22Rv1 (cell line): ENCODE results near the gene FOXJ3.

Experiments used
- H3K27ac ChIP-seq: fragments of 450-650 bp; 2 replicates; pipeline ENCODE4 v1.5.1; 2017
- CTCF ChIP-seq: fragments of 450-650 bp; IDR thresholded peaks from 2 replicates; pipeline ENCODE4 v1.5.1; 2017; ENCODE audit warnings: mild to moderate bottlenecking
- ZFX ChIP-seq: fragments of 450-650 bp; IDR thresholded peaks from 2 replicates; pipeline ENCODE4 v1.6.1; 2017; ENCODE audit warnings: antibody characterized with exemption, borderline replicate concordance

The FOXJ3 gene

GRCh38 chr1:42311138-42311537, 23.9 kb downstream of the FOXJ3 start:
- no peak overlapping the region for H3K27ac ChIP-seq
- TF ChIP-seq ZFX (no peak), CTCF (no peak)

GRCh38 chr1:42306977-42307376, 28.1 kb downstream of the FOXJ3 start:
- no peak overlapping the region for H3K27ac ChIP-seq
- TF ChIP-seq CTCF (no peak), ZFX (no peak)

- TF ChIP-seq ZFX (no peak), CTCF (no peak)
- H3K27ac ChIP-seq: no peak overlapping the region
These were observed 29.4 kb downstream of the FOXJ3 start for GRCh38 chr1:42305639-42306038.

- TF ChIP-seq CTCF (no peak), ZFX (no peak)
- H3K27ac ChIP-seq: no peak overlapping the region
These were observed 33.0 kb downstream of the FOXJ3 start for GRCh38 chr1:42302034-42302433.

- H3K27ac ChIP-seq: no peak overlapping the region
- TF ChIP-seq ZFX: no peak
- TF ChIP-seq CTCF: no peak
These were observed 36.5 kb downstream of the FOXJ3 start for GRCh38 chr1:42298520-42298919.

GRCh38 chr1:42295816-42296215, 39.2 kb downstream of the FOXJ3 start:
- H3K27ac ChIP-seq: no peak overlapping the region
- TF ChIP-seq CTCF (no peak), ZFX (no peak)

GRCh38 chr1:42290130-42290529, 44.9 kb downstream of the FOXJ3 start:
- no peak overlapping the region for H3K27ac ChIP-seq
- TF ChIP-seq ZFX: no peak
- no peak for TF ChIP-seq CTCF
